A673 (cell line): Measurements from ENCODE around the gene SGTA.

ENCODE experiments used
- CTCF ChIP-seq: fragments of 300-800, 200-600 bp; sonication (generic); conservative IDR thresholded peaks from 2 replicates; pipeline ENCODE4 v1.5.1; 2017; ENCODE audit warnings: low read depth, mild to moderate bottlenecking, antibody characterized with exemption, low read length, moderate library complexity, mixed read lengths
- EZH2 ChIP-seq: fragments of 200-600 bp; sonication (generic); IDR thresholded peaks from 2 replicates; pipeline ENCODE4 v1.6.1; 2017; ENCODE audit warnings: borderline replicate concordance, low read depth, mild to moderate bottlenecking, mixed read lengths, antibody characterized with exemption, low read length; ENCODE audit not compliant: poor library complexity, severe bottlenecking

GRCh38 chr19:2793577-2793976 lies 10.5 kb upstream of the SGTA start:
- TF ChIP-seq CTCF (no peak), EZH2 (no peak)
